GM21717 (cell line): Measurements from ENCODE around the gene HNRNPF.
"Not testable (repeated sequence)": the region's sequence is repeated elsewhere in the genome, so short reads cannot be mapped to it uniquely, and the experiment has no call there.

ENCODE experiments used
- ATAC-seq: cut with Tn5 transposase; IDR thresholded peaks from one replicate; pipeline ENCODE4 v1.9.1; 2021; ENCODE audit warnings: mild to moderate bottlenecking, moderate library complexity; ENCODE audit not compliant: unreplicated experiment

Gene HNRNPF

DNA sequence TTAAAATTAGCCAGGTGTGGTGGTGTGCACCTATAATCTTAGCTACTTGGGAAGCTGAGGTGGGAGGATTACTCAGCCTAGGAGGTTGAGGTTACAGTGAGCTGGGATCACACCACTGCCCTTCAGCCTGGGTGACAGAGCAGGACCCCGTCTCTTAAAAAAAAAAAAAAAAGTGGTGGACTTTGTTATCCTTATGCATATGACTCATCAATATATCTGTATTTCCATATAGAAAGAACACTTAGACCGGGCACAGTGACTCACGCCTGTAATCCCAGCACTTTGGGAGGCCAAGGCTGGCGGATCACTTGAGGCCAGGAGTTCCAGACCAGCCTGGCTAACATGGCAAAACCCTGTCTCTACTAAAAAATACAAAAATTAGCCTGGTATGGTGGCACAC is 13.0 kb upstream of the HNRNPF start:
- ATAC-seq: not testable (repeated sequence)

DNA sequence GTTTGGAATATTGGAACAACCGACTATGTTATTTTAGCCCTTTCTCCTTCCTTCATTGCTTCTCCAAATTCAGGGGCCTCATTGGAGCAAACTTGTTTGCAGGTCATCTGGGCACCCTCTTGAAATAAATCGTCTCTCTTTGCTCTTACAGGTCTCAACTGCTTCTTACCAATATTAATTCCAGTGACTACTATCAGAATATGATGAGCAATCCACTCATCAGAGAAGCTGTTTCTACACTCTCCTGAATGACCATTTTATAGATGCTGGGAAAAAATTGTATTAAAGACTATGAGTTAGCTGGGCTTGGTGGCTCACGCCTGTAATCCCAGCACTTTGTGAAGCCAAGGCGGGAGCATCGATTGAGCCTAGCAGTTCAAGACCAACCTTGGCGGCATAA is 12.5 kb upstream of the HNRNPF start:
- no peak for ATAC-seq

DNA sequence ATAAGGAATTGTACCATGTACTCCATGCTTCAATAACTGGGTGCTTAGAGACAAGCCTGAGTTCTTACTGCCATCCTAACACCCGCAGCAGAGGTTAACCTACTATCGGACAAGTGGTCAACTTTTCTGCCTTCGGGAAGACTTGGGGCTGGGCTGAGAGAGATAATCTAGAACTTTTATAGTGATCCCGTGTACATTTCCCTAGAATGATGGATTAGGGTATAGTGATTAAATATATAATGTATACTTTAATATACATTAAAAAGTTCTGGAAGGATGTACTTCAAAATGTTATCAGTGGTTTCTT is 12.2 kb upstream of the HNRNPF start:
- ATAC-seq: no peak

DNA sequence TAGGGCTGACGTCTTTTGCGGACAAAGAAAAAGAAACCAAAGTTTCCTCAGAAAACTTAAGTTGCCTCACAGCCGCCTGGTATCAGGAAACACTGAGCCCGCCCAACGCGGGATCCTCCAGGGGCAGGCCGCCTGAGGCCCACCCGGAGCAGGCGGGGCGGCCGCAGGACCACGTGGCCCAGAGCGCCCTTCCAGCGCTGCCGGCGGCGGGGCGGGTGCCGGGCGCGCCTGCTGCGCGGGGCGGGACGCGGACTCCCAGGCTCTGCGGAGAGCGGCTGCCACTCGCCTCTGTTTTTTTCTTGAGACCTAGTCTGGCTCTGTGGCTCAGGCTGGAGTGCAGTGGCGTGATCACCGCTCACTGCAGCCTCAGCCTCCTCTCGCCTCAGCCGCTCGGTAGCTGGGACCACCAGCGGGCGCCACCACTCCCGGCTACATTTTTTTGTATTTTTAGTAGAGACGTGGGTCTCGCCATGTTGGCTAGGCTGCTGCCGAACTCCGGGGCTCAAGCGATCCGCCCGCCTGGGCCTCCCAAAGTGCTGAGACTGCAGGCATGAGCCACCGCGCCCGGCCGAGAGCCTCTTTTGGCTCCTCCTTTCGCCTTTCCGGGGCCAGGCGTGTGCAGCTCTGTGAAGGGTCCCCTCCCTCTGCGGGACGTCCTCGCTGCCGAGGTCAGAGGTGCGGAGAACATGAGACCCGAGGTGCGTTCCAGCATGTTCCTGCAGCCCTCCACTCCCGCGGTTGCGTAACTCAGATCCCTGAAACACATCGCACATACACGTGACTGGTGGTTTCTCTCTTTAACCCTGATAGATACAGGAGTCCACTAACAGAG is 11.6 kb upstream of the HNRNPF start:
- ATAC-seq: peak; percentile 82

DNA sequence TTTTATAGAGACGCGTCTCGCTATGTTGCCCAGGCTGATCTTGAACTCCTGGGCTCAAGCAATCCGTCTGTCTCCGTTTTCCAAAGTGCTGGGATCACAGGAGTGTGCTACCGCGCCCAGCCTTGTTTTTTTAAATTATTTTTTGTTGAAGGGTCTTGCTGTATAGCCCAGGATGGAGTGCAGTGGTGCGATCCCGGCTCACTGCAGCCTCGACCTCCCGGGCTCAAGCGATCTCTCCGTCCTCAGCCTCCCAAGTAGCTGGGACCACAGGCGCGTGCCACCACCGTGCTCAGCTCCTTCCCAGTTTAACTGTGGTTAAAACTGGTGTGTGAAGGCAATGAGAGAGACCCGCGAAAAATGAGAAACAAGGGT is 11.0 kb upstream of the HNRNPF start:
- ATAC-seq: no peak

DNA sequence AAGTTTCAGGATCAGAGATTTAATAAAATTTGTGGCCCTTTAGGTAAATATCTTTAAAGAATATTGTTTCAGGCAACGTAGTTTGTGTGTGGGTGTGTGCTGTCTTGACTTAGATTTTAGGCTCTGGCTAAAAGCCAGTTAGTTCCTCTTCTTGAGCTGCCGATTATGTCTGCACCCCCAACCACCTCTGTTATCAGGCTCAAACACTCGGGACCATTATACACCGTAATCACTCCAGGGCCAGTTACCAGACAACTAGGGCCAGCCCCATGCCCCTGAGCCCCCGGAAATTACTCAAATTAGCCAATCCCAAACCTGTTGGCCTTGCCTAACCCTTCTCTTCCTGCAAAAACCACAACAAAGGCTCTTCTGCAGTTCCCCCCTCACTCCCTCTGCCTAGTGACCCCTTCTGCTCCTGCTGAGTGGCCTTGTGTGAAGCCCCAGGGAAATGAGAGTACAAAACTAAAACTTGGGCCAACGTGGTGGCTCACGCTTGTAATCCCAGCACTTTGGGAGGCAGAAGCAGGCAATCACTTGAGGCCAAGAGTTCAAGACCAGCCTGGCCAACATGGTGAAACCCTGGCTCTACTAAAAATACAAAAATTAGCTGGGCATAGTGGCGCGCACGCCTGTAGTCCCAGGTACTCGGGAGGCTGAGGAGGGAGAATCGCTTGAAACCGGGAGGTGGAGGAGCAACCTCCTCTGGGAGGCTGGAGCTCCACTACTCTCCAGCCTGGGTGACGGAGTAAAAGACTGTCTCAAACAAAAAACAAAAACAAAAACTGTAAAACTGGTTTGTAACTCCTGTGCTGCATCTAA is 9.2 kb upstream of the HNRNPF start:
- no peak for ATAC-seq

DNA sequence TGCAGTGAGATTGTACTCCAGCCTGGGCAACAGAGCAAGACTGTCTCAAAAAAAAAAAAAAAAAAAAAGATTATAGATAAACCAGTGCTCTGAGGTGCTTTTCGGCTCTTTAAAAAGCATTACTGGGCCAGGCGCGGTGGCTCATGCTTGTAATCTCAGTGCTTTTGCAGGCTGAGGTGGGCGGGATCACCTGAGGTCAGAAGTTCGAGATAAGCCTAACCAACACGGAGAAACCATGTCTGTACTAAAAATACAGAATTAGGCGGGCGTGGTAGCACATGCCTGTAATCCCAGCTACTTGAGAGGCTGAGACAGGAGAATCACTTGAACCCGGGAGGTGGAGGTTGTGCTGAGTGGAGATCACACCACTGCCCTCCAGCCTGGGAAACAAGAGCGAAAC is 6.6 kb upstream of the HNRNPF start:
- no peak for ATAC-seq

DNA sequence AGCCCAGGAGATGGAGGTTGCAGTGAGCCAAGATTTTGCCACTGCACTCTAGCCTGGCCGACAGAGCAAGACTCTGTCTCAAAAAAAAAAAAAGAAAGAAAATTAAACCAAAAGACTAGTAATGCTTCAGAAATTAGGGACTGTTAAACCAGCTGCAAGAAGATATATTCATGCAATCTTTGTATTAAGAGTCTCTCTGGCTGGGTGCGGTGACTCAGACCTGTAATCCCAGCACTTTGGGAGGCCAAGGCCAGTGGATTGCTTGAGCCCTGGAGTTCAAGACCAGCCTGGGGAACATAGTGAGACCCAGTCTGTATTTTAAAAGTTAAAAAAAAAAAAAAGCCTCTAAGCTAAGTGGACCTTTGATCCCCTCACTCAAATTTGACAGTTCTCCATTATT is 2.5 kb upstream of the HNRNPF start:
- no peak for ATAC-seq

DNA sequence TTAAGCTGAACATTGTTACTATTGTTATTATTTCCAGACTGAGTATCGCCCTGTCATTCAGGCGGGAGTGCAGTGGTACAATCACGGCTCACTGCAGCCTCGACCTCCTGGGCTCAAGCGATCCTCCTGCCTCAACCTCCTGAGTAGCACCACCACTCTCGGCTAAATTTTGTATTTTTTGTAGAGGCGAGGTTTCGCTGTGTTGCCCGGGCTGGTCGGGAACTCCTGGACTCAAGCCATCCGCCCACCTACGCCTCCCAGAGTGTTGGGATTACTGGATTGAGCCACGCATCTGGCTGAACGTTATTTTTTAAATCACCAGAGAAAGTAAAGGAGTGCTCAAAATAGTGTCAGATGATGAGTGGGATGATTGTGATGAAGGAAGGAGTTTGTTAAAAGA is 1.4 kb upstream of the HNRNPF start:
- ATAC-seq: no peak

DNA sequence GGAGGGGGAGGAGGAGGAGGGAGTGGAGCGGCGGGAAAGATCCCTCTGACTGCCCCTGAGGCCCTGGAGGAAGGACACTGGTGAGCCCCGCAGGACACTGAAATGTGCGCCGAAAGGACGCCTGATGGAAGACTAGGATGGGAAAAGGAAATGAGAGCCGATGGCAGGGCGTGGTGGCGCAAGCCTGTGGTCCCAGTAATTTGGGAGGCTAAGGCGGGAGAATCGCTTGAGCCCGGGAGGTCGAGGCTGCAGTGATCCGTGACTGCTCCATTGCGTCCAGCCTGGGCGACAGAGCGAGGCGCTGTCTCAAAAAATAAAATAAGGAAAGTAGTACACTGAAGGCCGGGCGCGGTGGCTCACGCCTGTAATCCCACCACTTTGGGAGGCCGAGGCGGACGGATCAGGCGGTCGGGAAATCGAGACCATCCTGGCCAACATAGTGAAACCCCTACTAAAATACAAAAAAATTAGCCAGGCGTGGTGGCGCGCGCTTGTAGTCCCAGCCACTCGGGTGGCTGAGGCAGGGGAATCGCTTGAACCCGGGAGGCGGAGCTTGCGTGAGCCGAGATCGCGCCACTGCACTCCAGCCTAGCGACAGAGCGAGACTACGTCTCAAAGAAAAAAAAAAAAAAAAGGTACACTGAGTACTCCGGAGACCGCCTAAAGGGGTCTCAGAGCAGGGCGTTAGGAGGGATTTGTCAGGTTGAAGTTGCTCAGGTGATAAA is 561 bp upstream of the HNRNPF start:
- no peak for ATAC-seq

DNA sequence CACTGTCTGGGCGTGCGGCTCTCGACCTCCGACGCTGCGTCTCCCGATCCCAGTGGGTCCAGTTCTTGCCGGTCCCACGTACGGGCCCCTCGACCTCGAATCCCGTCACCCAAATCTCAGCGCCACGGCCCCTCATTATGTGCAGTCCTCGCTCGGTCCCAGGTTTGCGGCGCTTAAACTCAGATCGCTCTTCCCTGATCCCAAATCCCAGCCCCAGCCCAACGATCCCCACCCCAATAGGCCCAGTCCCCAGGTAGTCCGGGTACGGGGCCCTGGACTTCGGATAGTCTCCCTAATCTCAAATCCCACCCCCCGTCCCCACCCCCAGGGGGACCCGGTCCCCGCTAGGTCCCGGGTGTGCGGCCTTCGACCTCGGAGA is 666 bp downstream of the HNRNPF start:
- no peak for ATAC-seq

DNA sequence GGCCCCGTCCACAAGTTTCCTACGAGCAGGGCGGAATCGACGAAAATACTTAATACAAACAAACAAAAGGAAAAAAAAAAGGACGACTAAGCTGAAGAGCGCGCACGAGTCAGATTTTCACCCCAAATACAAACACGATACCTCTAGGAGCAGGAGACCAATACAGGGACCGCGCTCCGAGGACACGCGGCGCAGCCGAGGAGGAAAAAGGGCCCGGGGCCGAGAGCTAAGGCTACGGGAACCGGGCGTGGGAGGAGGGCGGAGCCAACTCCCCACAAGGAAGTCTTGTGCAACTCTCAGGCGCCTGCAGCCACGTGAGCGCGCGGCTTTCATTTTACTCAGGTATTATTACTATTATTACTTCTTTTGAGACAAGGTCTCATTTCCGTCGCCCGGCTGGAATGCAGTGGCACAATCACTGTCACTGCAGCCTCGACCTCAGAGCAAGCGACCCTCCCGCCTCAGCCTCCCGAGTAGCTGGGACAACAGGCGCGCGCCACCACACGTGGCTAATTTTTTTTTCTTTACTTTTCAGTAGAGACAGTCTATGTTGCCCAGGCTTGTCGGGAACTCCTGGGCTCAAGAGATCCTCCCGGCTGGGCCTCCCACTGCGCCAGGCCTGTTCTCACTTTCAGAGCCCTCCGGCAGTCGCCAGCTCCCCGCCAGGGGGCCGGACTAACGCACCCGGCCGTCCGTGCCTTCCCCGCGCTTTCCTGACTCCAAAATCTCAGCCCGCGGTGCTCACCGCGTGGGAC is 1.2 kb downstream of the HNRNPF start:
- ATAC-seq: peak; percentile 52

DNA sequence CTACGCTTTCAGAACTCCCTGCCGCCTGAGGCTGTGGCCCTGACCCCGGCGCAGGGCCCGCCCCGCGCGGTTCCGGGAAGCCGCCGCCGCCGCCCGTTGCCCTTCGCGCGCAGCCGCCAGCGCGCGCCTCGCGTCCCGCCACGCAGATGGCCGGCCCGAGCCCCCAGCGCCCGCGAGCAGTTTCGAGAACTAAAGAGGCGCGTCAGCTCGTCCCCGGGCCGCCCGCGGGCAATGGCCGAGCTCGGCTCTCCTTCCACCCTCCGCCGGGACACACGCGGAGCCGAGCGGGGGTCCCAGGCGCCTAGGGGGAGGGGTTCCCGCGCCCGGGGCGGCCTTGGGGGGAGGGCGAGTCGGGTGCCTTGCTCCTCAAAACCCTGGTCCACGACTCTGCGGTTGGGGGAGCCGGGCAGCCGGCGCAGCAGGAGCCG is 1.8 kb downstream of the HNRNPF start:
- ATAC-seq: no peak

DNA sequence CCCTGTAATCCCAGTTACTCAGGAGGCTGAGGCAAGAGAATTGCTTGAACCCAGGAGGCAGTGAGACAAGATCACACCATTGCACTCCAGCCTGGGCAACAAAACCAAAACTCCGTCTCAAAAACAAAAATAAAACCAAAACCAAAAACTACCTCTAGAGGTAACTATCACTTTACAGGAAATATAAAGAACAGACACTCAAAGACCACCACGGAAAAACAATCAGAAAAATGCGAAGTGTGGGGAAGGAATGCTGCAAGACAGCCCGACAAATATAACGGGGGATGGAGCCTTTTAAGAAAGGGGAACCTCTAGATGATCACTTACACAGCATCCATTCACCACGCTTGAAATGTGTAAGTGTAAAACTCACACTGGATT is 4.3 kb downstream of the HNRNPF start:
- no peak for ATAC-seq

DNA sequence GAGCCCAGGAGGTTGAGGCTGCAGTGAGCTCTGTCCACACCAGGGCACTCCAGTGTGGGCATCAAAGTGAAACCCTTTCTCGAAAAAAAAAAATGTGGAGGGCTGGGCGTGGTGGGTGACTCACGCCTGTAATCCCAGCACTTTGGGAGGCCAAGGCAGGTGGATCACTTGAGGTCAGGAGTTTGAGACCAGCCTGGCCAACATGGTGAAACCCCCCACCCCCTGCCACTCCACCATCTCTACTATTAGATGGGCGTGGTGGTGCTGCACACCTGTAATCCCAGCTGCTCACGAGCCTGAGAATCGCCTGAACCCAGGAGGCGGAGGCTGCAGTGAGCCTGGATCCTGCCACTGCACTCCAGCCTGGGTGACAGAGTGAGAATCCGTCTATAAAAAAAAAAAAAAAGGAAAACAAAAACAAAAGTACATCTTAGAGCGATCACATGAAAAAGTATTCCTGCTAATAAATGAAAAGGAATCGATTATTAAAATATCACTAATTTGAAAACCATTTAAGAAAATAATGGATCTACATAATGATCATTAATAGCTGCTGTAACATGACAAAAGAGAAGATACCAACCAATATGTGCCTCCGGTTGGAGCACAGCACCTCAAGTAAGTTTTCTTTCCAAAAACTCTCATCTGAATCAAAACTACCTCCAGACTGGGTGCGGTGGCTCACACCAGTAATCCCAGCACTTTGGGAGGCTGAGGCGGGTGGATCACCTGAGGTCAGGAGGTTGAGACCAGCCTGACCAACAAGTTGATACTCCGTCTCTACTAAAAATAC is 4.9 kb downstream of the HNRNPF start:
- ATAC-seq: no peak

DNA sequence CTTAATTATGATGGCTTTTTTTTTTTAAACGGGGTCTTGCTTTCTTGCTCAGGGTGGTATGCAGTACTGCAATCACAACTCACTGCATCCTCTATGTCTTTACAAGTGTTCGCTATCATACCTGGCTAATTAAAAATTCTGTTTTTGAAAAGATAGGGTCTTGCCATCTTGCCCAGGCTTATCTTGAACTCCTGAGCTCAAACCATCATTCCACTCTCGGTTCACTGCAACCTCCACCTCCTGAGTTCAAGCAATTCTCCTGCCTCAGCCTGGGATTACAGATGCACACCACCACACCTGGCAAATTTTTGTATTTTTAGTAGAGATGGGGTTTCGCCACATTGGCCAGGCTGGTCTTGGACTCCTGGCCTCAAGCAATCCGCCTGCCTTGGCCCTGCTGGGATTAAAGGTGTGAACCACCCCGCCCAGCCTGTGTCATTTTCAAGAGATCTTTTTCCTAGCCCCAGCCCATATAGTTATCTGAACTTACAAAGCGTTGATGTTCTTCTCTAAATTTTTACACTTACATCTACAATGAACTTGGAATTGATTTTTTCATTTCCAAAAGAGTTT is 6.0 kb downstream of the HNRNPF start:
- ATAC-seq: no peak

DNA sequence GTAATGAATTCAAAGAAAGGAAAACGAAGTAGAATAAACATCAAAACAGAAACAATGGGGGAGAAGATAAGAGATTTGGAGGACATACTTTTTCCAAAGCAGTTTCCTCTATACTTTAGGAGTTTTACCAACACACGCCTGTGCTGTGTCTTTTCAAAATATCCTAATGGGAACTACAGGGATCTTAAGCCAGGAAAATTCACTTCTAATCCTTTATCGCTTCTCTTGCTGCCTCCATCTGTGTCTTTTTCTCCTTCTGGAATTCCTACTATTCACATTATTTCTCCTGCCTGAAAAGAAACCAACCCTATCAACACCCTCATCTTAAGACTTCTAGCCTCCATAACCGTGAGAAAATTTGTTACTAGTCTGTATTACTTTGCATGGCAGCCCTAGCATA is 6.8 kb downstream of the HNRNPF start:
- no peak for ATAC-seq

DNA sequence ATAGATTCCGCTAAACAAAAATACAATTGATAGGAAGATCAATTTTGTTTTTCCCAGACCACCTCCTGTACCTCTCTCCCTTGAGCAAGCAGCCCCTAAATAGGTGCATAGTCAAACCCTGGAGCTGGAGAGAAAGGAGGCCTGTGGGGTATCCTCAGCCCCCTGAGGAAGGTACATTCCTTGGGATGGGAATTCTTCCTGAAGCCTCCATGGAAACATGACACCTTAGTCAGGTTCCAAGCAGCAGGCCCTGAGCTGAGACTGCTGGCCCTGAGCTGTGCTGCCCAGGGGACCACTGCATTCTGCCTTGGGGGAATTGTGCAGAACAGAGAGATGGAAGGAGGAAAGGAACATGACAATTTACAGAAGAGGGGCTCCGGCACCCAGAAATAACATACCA is 7.4 kb downstream of the HNRNPF start:
- no peak for ATAC-seq

DNA sequence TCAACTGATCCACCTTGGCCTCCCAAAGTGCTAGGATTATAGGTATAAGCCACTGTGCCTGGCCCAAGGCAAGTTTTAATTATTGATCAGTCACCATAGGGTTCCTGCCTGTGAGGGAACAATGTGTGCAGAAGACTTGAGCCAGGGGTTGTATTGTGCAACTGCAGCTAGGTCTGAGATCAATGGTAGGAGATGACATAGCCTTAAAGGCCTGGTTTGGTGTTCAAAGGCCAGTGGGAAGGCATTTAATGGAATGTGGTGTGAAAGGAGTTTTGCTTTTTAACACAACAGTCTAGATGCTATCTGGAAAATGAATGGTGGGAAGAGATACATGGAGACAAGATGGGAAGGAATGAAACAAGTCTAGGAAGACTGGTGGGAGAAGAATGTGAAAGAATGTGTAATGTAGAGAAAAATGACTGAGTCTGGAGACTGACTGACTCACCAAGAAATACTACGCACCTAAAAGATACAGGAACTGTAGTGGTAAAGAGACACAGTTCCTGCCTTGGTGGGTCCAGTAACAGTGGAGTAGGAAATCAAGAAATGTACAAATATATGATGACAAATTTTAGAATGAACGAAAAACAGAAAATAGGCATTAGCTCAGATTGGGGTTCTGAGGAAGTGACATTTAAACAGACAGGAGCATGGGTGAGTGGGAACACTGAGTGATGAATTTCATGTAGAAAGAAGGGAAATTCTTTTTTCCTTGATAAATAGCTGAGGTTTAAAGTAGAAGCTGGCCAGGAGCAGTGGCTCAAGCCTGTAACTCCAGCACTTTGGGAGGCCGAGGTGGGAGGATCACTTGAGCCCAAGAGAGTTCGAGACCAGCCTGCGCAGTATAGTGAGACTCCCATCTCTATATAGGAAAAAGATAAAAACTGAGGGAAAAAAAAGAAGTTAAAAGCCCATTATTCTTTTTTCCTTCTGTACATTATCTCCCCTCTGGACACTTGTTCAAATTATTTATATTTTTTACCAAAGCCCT is 9.4 kb downstream of the HNRNPF start:
- no peak for ATAC-seq
